Esophagus squamous epithelium (tissue), 4 donors: ENCODE measurements around the gene ZMIZ2.

Experiments
- CTCF ChIP-seq, 6 experiments: fragments of 450-650 bp in 4 of 6; fragments of 200-600 bp in 2 of 6; sonication (generic) in 2 of 6; IDR thresholded peaks; one replicate each; pipeline ENCODE4 v1.5.1; 2016 to 2019; ENCODE audit warnings: antibody characterized with exemption in 6 of 6, mild to moderate bottlenecking in 4 of 6, moderate library complexity in 4 of 6
- POLR2A ChIP-seq, 4 donors: fragments of 450-650 bp; IDR thresholded peaks; one replicate each; pipeline ENCODE4 v1.6.1; 2017; ENCODE audit warnings: antibody characterized with exemption in 4 of 4, mild to moderate bottlenecking in 4 of 4, moderate library complexity in 3 of 4

GRCh38 chr7:44793919-44794318 lies 45.3 kb downstream of the ZMIZ2 start:
- TF ChIP-seq POLR2A (IDR thresholded peaks at IDR 0.05), result no peak
- TF ChIP-seq CTCF (IDR thresholded peaks at IDR 0.05), result no peak
